HG02938 (cell line): ENCODE measurements around the gene NAP1L5.
A peak's percentile ranks its signal among the peaks of the same experiment; 100 is the strongest.

ENCODE experiments used
- ATAC-seq: cut with Tn5 transposase; IDR thresholded peaks from one replicate; pipeline ENCODE4 v1.9.1; 2021; ENCODE audit warnings: mild to moderate bottlenecking, moderate library complexity; ENCODE audit not compliant: unreplicated experiment

NAP1L5 gene, protein sequence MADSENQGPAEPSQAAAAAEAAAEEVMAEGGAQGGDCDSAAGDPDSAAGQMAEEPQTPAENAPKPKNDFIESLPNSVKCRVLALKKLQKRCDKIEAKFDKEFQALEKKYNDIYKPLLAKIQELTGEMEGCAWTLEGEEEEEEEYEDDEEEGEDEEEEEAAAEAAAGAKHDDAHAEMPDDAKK

DNA sequence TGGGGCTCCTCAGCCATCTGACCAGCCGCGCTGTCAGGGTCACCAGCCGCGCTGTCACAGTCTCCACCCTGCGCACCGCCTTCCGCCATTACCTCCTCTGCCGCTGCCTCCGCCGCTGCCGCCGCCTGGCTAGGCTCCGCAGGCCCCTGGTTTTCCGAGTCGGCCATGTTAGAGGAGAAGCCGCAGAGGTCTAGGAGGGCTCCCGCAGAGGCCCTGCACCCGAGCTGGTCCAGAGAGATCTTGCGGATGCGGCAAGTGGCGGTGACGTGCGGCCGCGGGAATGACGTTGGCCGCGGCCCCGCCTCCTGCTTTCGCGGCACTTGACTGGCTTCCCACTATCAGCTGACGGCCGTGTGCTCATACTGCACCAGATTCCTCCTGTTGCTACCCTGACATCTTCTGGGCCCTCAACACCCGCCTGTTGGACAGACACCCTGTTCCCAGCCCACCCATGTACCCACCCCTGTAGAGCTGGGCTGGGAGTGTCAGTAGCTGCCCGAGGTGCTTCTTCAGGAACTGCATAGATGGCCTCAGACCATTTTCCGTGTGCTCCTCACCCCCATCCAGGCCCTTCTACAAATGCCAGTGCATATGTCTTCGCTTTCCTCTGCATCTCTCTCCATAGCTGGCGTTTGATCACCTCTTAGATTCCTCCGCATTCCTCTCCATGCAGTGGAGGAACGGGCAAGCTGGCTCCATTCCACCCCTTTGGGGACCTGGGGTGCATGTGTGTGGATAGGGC, at the start of gene NAP1L5:
Gene NAP1L5, minus strand, starts transcription at position 242 of the 742 bp plus-strand sequence. Its CDS starts 75 bp downstream, at position 167.
- ATAC-seq = peak; percentile 96

DNA sequence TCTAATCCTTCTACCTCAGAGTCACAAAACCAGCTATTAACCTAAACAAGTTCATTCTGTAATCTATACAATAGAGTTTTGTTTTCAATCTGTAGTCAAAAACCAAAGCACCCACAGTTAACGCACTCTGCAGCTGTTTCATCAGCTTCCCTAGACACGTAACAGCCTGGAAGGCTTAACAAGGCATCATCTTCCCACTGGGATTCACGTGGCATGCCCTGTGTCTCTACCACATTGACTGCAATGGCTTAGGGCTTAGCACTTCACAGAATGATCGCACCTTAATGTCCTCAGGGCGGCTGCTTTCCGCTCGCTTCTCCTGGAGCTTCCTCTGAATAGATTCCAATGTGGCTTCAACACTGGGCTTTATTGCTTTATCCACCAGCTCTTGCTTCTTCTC, 49.7 kb upstream of the NAP1L5 start:
- ATAC-seq = no peak

DNA sequence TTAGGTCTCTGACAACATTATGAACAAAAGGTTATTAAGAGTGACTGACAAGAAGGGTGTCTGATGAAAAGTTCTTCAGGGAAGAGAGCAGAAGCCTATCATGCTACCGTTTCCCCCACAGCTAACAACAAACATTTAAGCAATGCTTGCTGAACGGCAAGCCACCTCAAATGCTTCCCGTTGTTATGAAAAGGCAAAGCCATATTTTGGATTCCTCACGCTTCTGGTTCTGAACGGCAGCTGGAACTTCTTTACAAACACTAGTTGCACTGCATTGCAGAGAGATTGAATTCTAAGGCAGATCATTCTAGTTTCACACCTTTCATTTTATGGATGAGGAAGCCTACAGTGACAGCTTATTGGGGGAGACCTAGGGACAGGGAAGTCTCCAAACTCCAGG, 48.6 kb upstream of the NAP1L5 start:
- ATAC-seq = no peak

DNA sequence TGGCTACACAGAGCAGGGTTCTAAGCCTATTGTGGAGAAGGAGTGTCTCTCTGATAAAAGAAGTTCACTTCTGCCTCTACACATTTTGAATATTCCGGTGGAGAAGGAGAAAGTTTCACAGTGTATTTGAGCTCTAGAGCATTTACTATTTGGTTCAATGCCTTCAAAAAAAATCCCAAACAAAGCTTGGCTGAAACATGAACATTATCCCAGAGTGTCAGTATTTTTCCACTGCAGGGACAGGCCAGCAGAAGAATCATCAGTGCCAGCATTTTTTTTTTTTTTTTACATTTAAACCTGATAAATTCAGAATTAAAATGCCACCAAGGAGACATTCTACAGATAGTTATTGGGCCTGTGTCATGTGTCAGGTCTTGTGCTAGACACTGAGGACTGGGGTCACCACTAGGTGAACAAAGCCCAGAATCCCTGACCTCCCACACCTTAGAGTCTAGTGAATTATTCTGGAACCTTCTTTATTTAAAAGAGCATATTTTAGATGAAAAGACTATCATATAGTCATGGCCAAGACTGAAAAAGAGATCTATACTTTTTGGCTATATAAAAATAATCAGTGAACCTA, 48.0 kb upstream of the NAP1L5 start:
- ATAC-seq = no peak

DNA sequence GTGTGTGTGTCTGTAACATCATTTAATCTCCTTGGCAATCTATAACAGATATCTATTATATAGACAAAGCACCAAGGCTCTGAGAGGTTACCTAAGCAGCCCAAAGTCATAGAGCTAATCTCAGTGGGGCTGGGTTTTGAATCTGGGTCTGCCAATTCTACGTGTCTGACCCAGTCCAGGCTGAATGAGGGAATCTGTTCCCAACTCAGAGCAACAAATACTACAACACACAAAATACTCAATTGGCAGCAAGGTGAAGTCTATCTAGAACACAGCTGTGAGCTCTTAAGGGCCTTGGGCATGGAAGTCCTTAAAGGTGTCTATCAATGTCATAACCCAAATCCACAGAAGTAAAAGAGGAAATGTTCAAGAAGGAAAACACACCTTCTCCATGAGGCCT, 47.5 kb upstream of the NAP1L5 start:
- no peak for ATAC-seq

DNA sequence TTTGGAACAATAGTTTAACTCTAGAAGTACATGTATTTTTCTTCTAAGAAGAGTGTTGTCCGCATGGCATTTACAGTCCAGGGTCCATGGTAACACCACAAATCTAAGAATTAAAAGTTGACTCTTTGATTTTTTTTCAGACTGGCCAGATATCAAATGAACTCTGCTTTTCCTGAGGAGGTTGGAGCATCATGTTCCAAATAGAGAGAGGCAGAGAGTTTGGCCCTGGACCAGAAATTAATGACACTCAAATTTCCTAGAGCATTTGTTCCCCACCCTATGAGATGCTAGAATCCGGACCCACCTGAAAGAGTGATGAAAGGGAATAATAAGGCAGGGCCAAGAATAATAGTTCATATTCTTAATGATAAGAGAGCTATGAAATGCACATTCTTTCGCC, 47.0 kb upstream of the NAP1L5 start:
- no peak for ATAC-seq

DNA sequence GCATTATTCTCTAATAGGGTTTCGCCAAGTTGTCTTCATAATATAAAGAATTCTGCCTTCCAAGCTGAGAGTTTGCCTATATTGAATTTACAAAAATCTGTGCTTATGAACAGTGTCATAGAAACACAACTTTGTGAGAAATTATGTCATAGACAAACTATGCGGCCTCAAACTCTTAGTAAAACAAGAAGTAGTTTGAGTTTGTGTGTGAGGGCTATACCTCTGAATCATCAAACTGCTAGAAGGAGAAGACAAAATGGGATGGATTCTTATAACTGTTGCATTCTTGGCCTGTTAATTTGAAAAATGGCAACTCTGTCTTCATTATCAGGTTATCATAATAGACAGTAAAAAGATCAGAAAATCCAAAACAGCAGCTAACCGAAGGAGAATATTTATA, 46.1 kb upstream of the NAP1L5 start:
- no peak for ATAC-seq

DNA sequence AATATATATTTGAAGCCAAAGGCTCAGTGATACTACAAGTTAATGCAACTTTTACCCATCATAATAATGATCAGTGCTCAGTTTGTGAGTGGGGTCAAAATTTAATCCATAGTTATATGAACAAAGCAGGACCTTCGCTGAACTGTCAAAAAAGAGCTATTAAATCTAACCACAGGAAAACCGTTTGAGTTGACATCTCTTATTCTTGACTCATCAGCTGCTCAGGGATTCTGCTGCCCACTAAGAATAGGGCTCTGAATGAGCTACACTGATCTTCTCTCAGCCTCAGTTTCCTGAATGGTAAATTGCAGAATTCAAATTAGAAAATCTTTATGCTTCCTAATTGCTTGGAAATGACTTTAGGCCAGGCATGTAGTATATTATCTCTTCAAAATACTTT, 44.9 kb upstream of the NAP1L5 start:
- ATAC-seq = no peak

DNA sequence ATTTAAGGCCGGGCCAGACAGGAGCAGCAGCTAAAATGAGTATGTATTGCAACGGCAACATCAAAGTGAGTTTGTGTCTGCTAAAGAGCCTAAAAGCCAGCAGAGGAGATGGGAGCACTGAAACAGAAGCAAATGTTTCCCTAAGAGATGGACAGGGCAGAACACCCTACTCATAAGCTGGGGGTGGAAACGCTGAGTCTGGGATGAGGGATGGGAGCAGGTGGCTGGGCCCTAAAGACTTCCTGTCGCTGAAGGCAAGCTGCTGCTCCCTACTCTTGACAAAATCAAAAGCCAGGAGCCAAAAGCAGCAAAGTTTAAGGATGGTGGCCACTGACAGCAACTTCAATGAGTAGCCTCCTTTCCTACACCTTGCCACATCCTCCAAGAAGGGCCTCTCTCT, 40.6 kb upstream of the NAP1L5 start:
- no peak for ATAC-seq

DNA sequence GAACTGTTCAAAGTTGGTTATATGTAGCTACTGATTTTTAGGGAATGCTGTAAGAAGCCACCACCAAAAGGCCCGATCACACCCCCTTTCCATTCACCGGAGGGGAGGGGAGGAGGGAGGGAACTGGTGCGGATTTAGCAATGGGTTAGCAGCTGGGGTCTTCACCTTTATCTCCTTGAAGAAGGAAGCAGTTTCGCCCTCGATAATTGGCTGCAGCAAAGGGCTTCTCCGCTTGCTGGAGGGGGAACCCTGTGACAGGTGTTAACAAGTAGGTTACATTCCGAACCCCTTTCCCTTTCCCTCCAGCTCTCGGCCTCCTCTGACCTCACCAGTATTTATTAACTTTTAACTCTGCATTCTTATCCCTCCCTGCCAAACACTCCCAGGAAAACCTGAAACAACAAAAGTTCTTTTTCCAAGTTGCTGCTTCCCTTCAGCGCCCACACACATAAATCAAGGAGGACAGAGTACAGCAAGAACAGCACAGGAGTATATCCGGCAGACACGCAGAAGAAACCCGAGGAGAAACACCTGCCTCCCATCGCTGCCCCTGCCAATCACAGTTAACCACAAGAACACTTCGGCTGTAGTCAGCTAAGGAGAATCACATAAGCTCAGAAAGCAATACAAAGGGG, 39.8 kb upstream of the NAP1L5 start:
- peak; percentile 66 for ATAC-seq

DNA sequence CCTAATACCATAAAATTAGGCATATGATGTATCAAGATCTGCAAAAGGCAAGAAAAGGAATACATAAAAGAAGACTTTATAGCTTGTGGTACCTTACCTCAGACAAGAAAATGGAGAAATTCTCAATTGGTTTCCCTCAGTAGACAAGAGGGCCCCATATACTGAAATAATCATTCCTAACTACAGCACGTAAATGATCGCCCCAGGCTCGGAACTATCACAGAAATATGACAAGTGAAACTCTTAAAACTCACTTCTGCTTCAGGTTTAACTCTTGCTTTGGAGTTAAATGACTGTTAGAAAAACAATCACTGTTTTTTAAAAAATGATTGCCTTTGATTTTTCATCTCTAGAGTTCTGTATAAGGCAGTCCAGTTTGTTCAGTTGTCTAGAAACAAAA, 38.6 kb upstream of the NAP1L5 start:
- peak; percentile 61 for ATAC-seq

DNA sequence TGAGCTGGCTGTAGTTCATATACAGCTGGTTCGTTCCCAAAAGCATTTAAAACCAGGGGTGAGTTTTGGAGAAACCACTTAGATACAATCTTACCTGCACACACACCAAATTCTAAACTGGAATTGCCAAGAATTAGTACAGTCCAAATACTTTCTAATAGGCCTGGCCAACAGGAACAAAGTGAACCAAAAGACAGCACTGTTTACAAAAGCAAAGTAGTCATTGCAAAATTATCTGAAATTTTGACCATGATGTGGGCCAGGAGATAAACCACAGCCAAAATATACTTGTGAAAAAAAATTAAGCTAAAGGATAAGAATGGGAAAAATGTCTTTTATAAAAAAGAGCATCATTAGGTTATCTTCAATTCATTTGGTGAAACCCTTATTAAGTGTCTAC, 37.9 kb upstream of the NAP1L5 start:
- no peak for ATAC-seq

DNA sequence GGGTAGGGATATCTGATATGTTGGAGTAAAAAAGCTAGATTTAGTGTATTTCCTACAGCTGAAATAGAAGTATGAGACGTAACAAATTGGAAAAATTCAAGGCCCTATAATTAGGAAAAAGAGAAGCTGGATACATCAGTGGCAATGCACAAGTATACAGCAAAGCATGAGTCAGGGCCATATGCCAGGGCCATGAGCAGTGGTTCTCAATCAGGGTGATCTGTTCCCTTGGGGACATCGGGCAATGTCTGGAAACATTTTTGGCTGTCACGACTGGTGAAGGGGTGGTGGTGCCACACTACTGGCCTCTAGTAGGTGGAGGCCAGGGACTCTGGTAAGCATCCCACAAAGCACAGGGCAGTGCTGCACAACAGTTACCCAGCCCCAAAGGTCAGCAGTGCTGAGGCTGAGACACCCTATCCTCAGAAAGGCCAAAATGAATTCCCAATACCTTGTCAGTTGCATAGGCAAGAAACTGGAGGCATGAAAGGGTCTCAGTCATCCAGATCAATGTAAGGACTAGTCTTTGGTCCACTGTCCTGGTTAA, 36.8 kb upstream of the NAP1L5 start:
- no peak for ATAC-seq

DNA sequence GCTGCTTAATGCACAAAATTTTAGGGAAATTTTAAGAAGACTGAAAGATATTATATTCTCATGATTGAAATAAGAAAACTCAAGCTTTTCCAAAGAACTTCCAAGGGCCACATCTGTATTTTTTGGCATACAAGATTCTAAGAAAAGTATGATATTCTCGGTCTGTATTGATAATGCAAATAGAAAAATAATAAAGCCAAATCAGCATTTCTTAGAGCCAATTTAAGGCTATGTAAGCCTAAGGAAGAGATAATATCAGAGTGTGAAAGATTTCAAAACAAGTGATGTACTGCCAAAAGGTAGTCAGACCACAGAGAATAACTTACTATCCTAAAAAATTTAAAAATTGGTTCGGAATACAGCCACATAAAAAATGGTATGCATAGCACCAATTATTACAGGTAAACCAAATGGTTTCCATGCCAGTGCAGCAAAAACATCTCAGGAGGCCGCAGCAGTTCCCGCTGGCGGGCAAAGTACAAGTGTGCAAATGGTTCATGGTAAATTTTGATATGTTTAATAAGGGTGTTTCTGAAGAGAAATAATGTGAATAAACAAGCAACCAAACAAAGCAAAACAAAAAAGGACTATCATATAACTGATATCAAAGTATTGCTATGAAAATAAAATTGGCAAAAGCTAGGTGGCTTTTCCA, 35.2 kb upstream of the NAP1L5 start:
- no peak for ATAC-seq

DNA sequence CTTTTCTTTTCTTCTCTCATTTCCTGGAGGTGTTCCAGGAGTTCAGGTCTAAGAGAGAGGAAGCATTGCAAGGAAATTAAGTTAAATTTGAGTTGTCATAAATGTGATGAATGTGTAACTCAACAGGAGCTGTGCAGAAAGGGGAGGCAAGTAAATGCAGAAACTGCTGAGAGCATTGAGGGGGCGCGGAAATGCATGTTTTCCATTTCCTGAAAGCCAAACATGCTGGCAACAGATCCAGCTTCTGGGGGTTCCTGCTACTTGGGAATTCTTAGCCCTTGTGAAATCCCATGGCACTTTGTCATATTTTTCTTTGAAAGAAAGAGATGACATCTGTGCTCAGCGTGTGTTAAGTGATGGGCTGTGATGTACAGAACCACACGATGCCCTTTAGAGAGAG, 33.8 kb upstream of the NAP1L5 start:
- ATAC-seq = no peak

DNA sequence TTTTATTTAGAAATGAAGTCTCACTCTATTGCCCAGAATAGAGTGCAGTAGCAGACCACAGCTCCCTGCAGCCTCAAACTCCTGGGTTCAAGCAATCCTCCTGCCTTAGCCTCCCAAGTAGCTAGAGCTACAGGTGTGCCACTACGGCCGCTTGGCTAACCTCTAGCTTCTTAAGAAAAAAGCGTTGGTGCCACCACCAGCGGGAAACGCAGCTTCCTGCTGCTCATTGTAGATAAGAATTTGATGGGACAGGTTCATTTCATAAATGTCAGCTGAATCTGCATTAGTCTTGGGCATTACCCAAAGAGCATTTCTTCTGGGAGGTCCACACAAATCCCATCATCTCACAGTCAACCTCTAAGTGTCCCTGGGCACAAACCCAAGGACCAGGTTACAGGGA, 33.2 kb upstream of the NAP1L5 start:
- ATAC-seq = no peak

DNA sequence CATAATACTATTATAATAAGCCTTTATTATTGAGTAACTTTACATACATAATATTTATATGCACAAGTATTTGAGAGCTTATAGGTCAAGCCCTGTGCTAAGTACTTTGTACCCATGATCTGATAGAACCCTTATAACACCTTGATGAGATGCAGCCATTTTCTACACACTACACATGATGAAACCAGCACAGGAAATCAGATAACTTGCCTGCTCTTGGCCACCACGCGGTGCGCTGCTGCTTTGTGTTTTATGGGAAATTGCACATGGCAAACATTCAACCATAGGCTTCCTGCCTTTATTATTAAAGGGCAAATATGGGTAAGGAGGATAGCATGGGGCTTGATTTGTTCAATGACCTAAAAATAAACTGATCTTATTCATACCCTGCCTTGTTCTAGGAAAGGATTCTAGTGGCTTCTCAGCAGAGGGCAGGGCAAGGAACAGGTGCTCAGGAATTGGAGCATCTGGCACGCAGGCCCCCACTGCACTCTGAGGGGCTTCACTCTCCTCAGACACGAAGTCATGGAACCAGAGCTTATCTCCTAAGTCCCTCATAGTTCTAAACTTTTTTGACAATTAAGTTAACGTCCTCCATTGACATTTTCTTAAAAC, 31.6 kb upstream of the NAP1L5 start:
- no peak for ATAC-seq

DNA sequence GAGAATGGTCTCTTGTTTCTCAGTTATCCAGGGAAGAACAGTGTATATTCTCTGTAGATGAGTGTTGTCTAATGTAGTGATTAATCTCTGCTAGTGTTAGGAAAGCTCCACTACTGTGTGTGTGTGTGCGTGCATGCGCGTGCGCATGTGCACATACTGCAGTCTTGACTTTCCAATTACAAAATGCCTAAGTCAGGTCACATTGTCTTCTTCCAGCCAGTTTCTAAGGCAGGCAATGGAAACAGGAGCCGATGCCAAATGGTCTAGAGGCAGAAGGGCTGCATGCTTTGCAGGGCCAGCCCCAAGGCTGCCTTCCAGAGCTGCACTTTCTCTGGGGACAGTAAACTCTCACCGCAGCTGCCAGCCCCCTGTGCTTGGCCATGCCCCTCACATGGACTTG, 30.5 kb upstream of the NAP1L5 start:
- ATAC-seq = no peak

DNA sequence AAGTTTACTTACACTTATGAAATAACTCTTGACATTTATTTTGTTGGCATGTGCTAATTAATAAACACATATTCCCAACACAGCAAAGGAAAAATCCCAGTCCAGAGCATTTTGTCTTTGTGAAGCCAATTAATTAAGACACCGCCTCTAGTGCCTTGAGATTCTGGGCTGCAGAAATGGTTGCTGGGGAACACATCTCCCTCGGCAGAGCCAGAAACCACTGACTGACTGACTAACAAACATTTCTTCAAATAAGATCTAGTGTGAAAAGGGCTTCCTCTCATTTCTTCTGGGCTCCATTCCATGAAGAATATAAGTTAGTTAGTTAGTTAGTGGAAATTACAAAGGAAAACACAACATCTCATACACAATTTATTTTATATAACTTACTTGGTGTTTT, 28.4 kb upstream of the NAP1L5 start:
- ATAC-seq = no peak

DNA sequence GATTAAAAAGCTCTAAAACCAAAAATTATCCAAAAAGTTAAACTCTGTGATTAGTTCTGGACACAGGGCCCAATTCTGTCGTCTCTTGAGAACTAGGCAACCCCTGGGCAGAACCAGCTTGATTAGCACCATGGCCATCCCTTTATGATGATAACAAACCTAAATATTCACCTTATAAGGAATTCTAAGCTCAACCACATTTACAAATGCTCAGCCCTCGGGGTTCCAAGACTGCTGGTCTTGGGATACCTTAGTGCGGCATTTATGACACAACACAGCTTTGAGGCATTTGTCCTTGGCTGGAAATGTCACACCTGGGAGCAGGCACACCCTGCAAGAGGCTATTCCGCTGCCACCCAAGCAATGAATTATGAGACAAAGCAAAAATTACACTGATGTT, 27.5 kb upstream of the NAP1L5 start:
- no peak for ATAC-seq

DNA sequence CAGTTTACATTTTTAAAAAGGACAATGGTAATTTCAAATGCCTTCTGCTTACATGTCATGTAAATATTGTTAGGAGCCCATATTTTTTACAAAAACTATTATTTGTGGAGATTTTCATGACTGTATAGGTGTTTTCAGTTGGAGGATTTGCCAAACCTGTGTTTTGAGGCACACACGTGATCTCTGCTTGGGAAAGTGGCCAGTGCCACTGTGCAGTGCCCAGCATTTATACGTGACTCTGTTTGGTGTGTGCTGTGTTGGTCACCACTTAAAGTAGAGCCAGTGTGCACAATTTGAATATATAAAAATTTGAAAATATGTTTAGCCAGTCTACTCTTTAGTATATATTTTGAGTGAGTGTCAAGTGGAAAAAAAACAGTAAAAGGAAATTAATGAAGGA, 26.8 kb upstream of the NAP1L5 start:
- no peak for ATAC-seq
